ENCODE data around the gene BCL2. TPM values are rescaled to one million over a fixed set of nuclear protein-coding genes. Genes with fewer than 3 reads are reported as not detected.

BCL2 gene
- total and polyA plus RNA-seq, 2 donors = 11.7 to 17.5 TPM

GRCh38 chr18:63336366-63337099 is 17.0 kb upstream of the BCL2 start:
- DNase-seq (ENCODE audit: low read depth in 6 of 9, low spot score in 9 of 9) = no peak
- 81% methylated on average over 8 of the region's 8 CpGs for WGBS
- no peak overlapping the region for H3K4me3 ChIP-seq (ENCODE audit: low read length in 2 of 2)
- H3K4me1 ChIP-seq (ENCODE audit: control insufficient read depth in 2 of 2, insufficient read depth in 2 of 2, low read length in 2 of 2) = no peaks in the 10 kb centered on the region
- no peak overlapping the region for H3K27ac ChIP-seq (ENCODE audit: low read depth in 1 of 2, low read length in 1 of 2)
- H3K9me3 ChIP-seq (ENCODE audit: control insufficient read depth in 2 of 2, insufficient read depth in 1 of 2, low read length in 1 of 2) = no peaks in the 10 kb centered on the region
- H3K27me3 ChIP-seq (ENCODE audit: control insufficient read depth in 2 of 2, insufficient read depth in 1 of 2, low read length in 1 of 2) = no peaks in the 10 kb centered on the region
- peaks cover 11 to 48% of the 10 kb centered on the region in 2 donors for H3K36me3 ChIP-seq (ENCODE audit: control insufficient read depth in 2 of 2, insufficient read depth in 2 of 2, low read length in 1 of 2)

DNA sequence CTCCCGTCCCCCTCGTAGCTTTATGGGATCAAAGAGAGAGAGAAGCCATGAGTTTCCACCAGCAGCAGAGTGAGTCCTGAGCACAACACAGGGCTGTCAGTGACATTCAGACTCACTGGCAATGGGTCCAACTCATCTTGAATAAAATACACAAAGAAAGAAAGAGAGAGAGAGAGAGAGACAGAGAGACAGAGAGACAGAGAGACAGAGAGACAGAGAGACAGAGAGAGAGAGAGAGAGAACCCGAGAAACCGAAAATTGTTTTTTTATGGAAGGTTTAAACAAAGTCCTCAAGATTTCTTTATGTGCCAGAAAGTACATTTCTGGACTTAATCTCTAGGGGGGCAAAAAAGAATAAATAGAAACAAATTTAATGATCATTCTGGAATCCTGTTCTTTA is 11.5 kb upstream of the BCL2 start:
- H3K36me3 ChIP-seq (ENCODE audit: control insufficient read depth in 2 of 2, insufficient read depth in 2 of 2, low read length in 1 of 2) = peaks cover 5 to 35% of the 10 kb centered on the region in 2 donors
- DNase-seq (ENCODE audit: low read depth in 6 of 9, low spot score in 9 of 9) = no peak
- no peak overlapping the region for H3K4me3 ChIP-seq (ENCODE audit: low read length in 2 of 2)
- no peaks in the 10 kb centered on the region for H3K27me3 ChIP-seq (ENCODE audit: control insufficient read depth in 2 of 2, insufficient read depth in 1 of 2, low read length in 1 of 2)
- H3K27ac ChIP-seq (ENCODE audit: low read depth in 1 of 2, low read length in 1 of 2) = no peak overlapping the region
- no peaks in the 10 kb centered on the region for H3K9me3 ChIP-seq (ENCODE audit: control insufficient read depth in 2 of 2, insufficient read depth in 1 of 2, low read length in 1 of 2)
- 98% methylated on average over 4 of the region's 4 CpGs for WGBS
- H3K4me1 ChIP-seq (ENCODE audit: control insufficient read depth in 2 of 2, insufficient read depth in 2 of 2, low read length in 2 of 2) = no peaks in the 10 kb centered on the region

DNA sequence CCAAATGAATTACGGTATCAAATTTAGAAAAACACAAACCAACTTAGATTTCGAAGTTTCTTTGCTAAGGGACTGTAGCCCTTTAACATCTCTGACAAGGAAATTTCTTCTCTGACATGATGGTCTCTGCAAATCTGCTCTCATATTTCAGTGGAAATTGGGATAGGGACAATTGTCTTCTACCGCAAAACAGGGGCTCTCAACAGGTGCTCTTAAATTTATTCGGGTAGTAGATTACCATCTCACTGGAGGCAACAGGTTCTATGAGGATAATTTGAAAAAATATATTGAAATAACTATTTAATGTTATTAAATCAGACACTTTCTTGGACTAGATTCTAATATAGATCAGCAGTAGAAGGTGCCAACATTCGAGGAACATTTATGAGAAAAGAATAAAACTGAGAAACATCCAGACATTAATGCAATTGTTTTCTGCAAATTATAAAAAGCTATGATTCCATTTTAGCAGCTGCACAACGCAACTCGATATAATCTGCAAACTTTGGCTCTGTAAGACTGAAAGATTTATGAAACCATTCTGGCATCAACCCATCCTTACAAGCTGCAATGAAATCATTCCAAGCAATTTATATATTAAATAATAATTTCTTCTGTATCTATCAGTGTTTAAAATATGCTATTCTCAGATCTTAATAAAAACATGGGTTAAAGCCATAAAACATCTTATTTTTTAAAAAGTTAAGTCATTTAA is 10.0 kb upstream of the BCL2 start:
- DNase-seq (ENCODE audit: low read depth in 6 of 9, low spot score in 9 of 9) = no peak
- Histone ChIP-seq H3K27me3 (ENCODE audit: control insufficient read depth in 2 of 2, insufficient read depth in 1 of 2, low read length in 1 of 2) (no peaks in the 10 kb centered on the region), H3K36me3 (ENCODE audit: control insufficient read depth in 2 of 2, insufficient read depth in 2 of 2, low read length in 1 of 2) (peaks cover 0 to 25% of the 10 kb centered on the region in 2 donors), H3K27ac (ENCODE audit: low read depth in 1 of 2, low read length in 1 of 2) (no peak overlapping the region), H3K9me3 (ENCODE audit: control insufficient read depth in 2 of 2, insufficient read depth in 1 of 2, low read length in 1 of 2) (no peaks in the 10 kb centered on the region), H3K4me3 (ENCODE audit: low read length in 2 of 2) (no peak overlapping the region), H3K4me1 (ENCODE audit: control insufficient read depth in 2 of 2, insufficient read depth in 2 of 2, low read length in 2 of 2) (no peaks in the 10 kb centered on the region)
- 95% methylated on average over 7 of the region's 7 CpGs for WGBS

DNA sequence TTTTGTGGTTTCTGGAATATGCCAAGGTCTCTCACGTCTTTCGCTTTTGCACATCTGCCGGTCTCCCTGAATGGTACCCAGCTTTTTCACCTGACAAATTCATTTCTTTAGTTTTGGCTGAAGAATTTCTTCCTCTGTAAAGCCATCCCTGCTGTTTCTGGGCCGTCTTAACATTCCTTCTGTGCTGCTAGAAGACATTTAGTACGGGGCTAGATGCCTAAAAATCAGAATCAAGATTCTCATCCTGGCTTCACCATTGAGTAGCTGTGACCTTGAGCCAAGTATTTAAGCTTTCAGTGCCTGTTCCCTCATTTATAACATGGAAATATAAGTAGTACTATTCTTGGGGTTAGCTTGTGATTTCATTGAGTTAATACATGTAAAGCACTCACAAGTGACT is 6.4 kb upstream of the BCL2 start:
- Histone ChIP-seq H3K27me3 (ENCODE audit: control insufficient read depth in 2 of 2, insufficient read depth in 1 of 2, low read length in 1 of 2) (no peaks in the 10 kb centered on the region), H3K4me3 (ENCODE audit: low read length in 2 of 2) (no peak overlapping the region), H3K4me1 (ENCODE audit: control insufficient read depth in 2 of 2, insufficient read depth in 2 of 2, low read length in 2 of 2) (peaks cover 2 to 5% of the 10 kb centered on the region in 2 donors), H3K36me3 (ENCODE audit: control insufficient read depth in 2 of 2, insufficient read depth in 2 of 2, low read length in 1 of 2) (peaks cover 0 to 4% of the 10 kb centered on the region in 2 donors), H3K27ac (ENCODE audit: low read depth in 1 of 2, low read length in 1 of 2) (no peak overlapping the region), H3K9me3 (ENCODE audit: control insufficient read depth in 2 of 2, insufficient read depth in 1 of 2, low read length in 1 of 2) (no peaks in the 10 kb centered on the region)
- 97% methylated on average over 5 of the region's 5 CpGs for WGBS
- DNase-seq (ENCODE audit: low read depth in 6 of 9, low spot score in 9 of 9) = no peak

- WGBS = 98% methylated on average over 11 of the region's 11 CpGs
- H3K36me3 ChIP-seq (ENCODE audit: control insufficient read depth in 2 of 2, insufficient read depth in 2 of 2, low read length in 1 of 2) = no peaks in the 10 kb centered on the region
Measured at GRCh38 chr18:63325086-63325686, 5.6 kb upstream of the BCL2 start.

GRCh38 chr18:63322908-63323634 is 3.5 kb upstream of the BCL2 start:
- DNase-seq (ENCODE audit: low read depth in 6 of 9, low spot score in 9 of 9) = peak in 4 of 9 donors; percentile 56 to 82 (median 64)
- peaks cover 0 to 2% of the 10 kb centered on the region in 2 donors for H3K9me3 ChIP-seq (ENCODE audit: control insufficient read depth in 2 of 2, insufficient read depth in 1 of 2, low read length in 1 of 2)
- no peak overlapping the region for H3K4me3 ChIP-seq (ENCODE audit: low read length in 2 of 2)
- H3K36me3 ChIP-seq (ENCODE audit: control insufficient read depth in 2 of 2, insufficient read depth in 2 of 2, low read length in 1 of 2) = no peaks in the 10 kb centered on the region
- 43% methylated on average over 8 of the region's 8 CpGs for WGBS
- peaks cover 10 to 16% of the 10 kb centered on the region in 2 donors for H3K4me1 ChIP-seq (ENCODE audit: control insufficient read depth in 2 of 2, insufficient read depth in 2 of 2, low read length in 2 of 2)
- peaks cover 0 to 13% of the 10 kb centered on the region in 2 donors for H3K27me3 ChIP-seq (ENCODE audit: control insufficient read depth in 2 of 2, insufficient read depth in 1 of 2, low read length in 1 of 2)
- no peak overlapping the region for H3K27ac ChIP-seq (ENCODE audit: low read depth in 1 of 2, low read length in 1 of 2)

More at GRCh38 chr18:63325086-63325686, 5.6 kb upstream of the BCL2 start:
- Histone ChIP-seq H3K4me1 (ENCODE audit: control insufficient read depth in 2 of 2, insufficient read depth in 2 of 2, low read length in 2 of 2) (peaks cover 6 to 9% of the 10 kb centered on the region in 2 donors), H3K4me3 (ENCODE audit: low read length in 2 of 2) (no peak overlapping the region), H3K27me3 (ENCODE audit: control insufficient read depth in 2 of 2, insufficient read depth in 1 of 2, low read length in 1 of 2) (peaks cover 0 to 6% of the 10 kb centered on the region in 2 donors), H3K27ac (ENCODE audit: low read depth in 1 of 2, low read length in 1 of 2) (no peak overlapping the region), H3K9me3 (ENCODE audit: control insufficient read depth in 2 of 2, insufficient read depth in 1 of 2, low read length in 1 of 2) (peaks cover 0 to 2% of the 10 kb centered on the region in 2 donors)
- no peak for DNase-seq (ENCODE audit: low read depth in 6 of 9, low spot score in 9 of 9)

DNA sequence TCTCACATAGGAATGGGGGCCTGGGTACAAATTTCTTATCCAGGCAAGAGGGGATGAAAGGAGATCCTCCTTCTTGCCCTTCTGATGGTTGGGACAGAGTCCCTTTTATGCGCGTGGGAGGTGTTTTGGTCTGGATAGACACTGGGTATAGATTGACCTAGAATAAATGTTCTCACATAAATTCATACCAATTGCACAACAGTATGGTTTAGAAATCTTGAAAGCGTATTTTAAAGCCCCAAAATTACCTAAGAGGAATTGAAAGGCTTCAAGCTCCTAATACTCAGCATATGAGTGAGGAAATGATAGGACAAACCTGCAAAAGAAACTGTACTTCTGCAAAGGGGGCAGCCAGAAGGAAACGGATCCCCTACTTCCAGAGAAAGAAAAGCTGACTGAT is 2.6 kb upstream of the BCL2 start:
- peaks cover 0 to 2% of the 10 kb centered on the region in 2 donors for H3K9me3 ChIP-seq (ENCODE audit: control insufficient read depth in 2 of 2, insufficient read depth in 1 of 2, low read length in 1 of 2)

GRCh38 chr18:63321291-63321690 is 1.7 kb upstream of the BCL2 start:
- Histone ChIP-seq H3K36me3 (ENCODE audit: control insufficient read depth in 2 of 2, insufficient read depth in 2 of 2, low read length in 1 of 2) (no peaks in the 10 kb centered on the region), H3K4me1 (ENCODE audit: control insufficient read depth in 2 of 2, insufficient read depth in 2 of 2, low read length in 2 of 2) (peaks cover 12 to 25% of the 10 kb centered on the region in 2 donors), H3K9me3 (ENCODE audit: control insufficient read depth in 2 of 2, insufficient read depth in 1 of 2, low read length in 1 of 2) (peaks cover 0 to 2% of the 10 kb centered on the region in 2 donors), H3K27ac (ENCODE audit: low read depth in 1 of 2, low read length in 1 of 2) (no peak overlapping the region), H3K4me3 (ENCODE audit: low read length in 2 of 2) (no peak overlapping the region), H3K27me3 (ENCODE audit: control insufficient read depth in 2 of 2, insufficient read depth in 1 of 2, low read length in 1 of 2) (peaks cover 0 to 16% of the 10 kb centered on the region in 2 donors)
- WGBS = 82% methylated on average over 9 of the region's 9 CpGs
- no peak for DNase-seq (ENCODE audit: low read depth in 6 of 9, low spot score in 9 of 9)

More for the DNA sequence above, 2.6 kb upstream of the BCL2 start:
- H3K4me3 ChIP-seq (ENCODE audit: low read length in 2 of 2) = no peak overlapping the region
- no peak overlapping the region for H3K27ac ChIP-seq (ENCODE audit: low read depth in 1 of 2, low read length in 1 of 2)
- H3K4me1 ChIP-seq (ENCODE audit: control insufficient read depth in 2 of 2, insufficient read depth in 2 of 2, low read length in 2 of 2) = peaks cover 12 to 23% of the 10 kb centered on the region in 2 donors
- DNase-seq (ENCODE audit: low read depth in 6 of 9, low spot score in 9 of 9) = no peak
- peaks cover 0 to 16% of the 10 kb centered on the region in 2 donors for H3K27me3 ChIP-seq (ENCODE audit: control insufficient read depth in 2 of 2, insufficient read depth in 1 of 2, low read length in 1 of 2)
- H3K36me3 ChIP-seq (ENCODE audit: control insufficient read depth in 2 of 2, insufficient read depth in 2 of 2, low read length in 1 of 2) = no peaks in the 10 kb centered on the region
- WGBS = 95% methylated on average over 4 of the region's 4 CpGs
